ENCODE data around the gene IL1RAPL2.

- TF ChIP-seq POLR2AphosphoS5 (IDR thresholded peaks at IDR 0.05; ENCODE audit: borderline replicate concordance, low read depth, low read length) (no peak), EZH2 (IDR thresholded peaks at IDR 0.05) (no peak), FOXP2 (optimal IDR thresholded peaks at IDR 0.05; ENCODE audit: control extremely low read depth, extremely low read length, insufficient read depth) (no peak)
These were observed 703.4 kb downstream of the IL1RAPL2 start for GRCh38 chrX:105269386-105269785.
